PC-3 (cell line): Measurements from ENCODE around the gene ABCC11. TPM values are rescaled to one million over a fixed set of nuclear protein-coding genes. Genes with fewer than 3 reads are reported as not detected.

Experiments used
- ATAC-seq: fragments of 200-7000 bp; cut with Tn5 transposase; 2 replicates; pipeline ENCODE4 v1.9.1; 2020; ENCODE audit warnings: mild to moderate bottlenecking, moderate library complexity
- BruUV-seq: library from RNA; stranded (reverse); fragments of 400-500 nt; replicated peaks from 2 replicates; lab custom pipeline; 2021; lab: Mats Ljungman, UMichigan
- CTCF ChIA-PET: fragments of 300-600 bp; sonication (Branson Sonifier 250); formaldehyde crosslinking; loops from one replicate; lab custom pipeline; 2022; ENCODE audit warnings: antibody characterized with exemption; lab: Charles Lee
- POLR2A ChIA-PET: fragments of 300-600 bp; sonication (Branson Sonifier 250); formaldehyde crosslinking; loops from one replicate; lab custom pipeline; 2022; ENCODE audit warnings: antibody characterized with exemption; ENCODE audit not compliant: unreplicated experiment; lab: Charles Lee
- DNase-seq: peaks from one replicate; pipeline ENCODE4 v3.0.0-alpha.2; 2015
- H2AFZ ChIP-seq: fragments of 300-600 bp; sonication (generic); 2 replicates; pipeline ENCODE4 v1.6.0; 2016; ENCODE audit warnings: antibody characterized with exemption, low read length
- H3F3A ChIP-seq: fragments of 300-600 bp; sonication (generic); one replicate; pipeline ENCODE4 v1.6.0; 2017; ENCODE audit warnings: antibody characterized with exemption, low read length, control low read depth, mild to moderate bottlenecking; ENCODE audit not compliant: unreplicated experiment
- H3K27ac ChIP-seq: fragments of 300-600 bp; sonication (generic); 2 replicates; pipeline ENCODE4 v1.5.1; 2016; ENCODE audit warnings: mild to moderate bottlenecking, low read length
- H3K27me3 ChIP-seq: fragments of 300-600 bp; sonication (generic); 2 replicates; pipeline ENCODE4 v1.6.1; 2016; ENCODE audit warnings: low read length, mixed read lengths
- H3K36me3 ChIP-seq: fragments of 300-600 bp; sonication (generic); 2 replicates; pipeline ENCODE4 v1.6.1; 2016; ENCODE audit warnings: low read depth, mixed run types, low read length, mixed read lengths
- H3K4me1 ChIP-seq: fragments of 300-600 bp; sonication (generic); 2 replicates; pipeline ENCODE4 v1.5.1; 2016; ENCODE audit warnings: low read length; ENCODE audit not compliant: insufficient read depth
- H3K4me2 ChIP-seq: fragments of 300-600 bp; sonication (generic); 2 replicates; pipeline ENCODE4 v1.6.0; 2016; ENCODE audit warnings: low read length
- H3K4me3 ChIP-seq: fragments of 300-600 bp; sonication (generic); 2 replicates; pipeline ENCODE4 v1.5.1; 2016; ENCODE audit warnings: mild to moderate bottlenecking, low read length, mixed read lengths
- H3K79me2 ChIP-seq: fragments of 300-600 bp; sonication (generic); 2 replicates; pipeline ENCODE4 v1.6.1; 2017; ENCODE audit warnings: low read length, mixed read lengths
- H3K9ac ChIP-seq: fragments of 300-600 bp; sonication (generic); 2 replicates; pipeline ENCODE4 v1.6.0; 2016; ENCODE audit warnings: mild to moderate bottlenecking, low read length
- H3K9me2 ChIP-seq: fragments of 300-600 bp; sonication (generic); replicated peaks from 2 replicates; pipeline ENCODE4 v1.6.1; 2016; ENCODE audit warnings: mixed run types, low read length, mixed read lengths
- H3K9me3 ChIP-seq: fragments of 300-600 bp; sonication (generic); 2 replicates; pipeline ENCODE4 v1.6.1; 2016; ENCODE audit warnings: low read length, mixed read lengths
- H4K20me1 ChIP-seq: fragments of 300-600 bp; sonication (generic); 2 replicates; pipeline ENCODE4 v1.6.1; 2016; ENCODE audit warnings: low read length, mixed read lengths
- CTCF ChIP-seq: fragments of 300-600 bp; sonication (generic); conservative IDR thresholded peaks from 2 replicates; pipeline ENCODE4 v1.5.1; 2017; ENCODE audit warnings: antibody characterized with exemption, low read depth, mild to moderate bottlenecking, low read length
- EZH2 ChIP-seq: fragments of 300-600 bp; sonication (generic); IDR thresholded peaks from one replicate; pipeline ENCODE4 v1.6.1; 2017; ENCODE audit warnings: antibody characterized with exemption, mild to moderate bottlenecking, low read length; ENCODE audit not compliant: unreplicated experiment
- EZH2phosphoT487 ChIP-seq: fragments of 300-600 bp; sonication (generic); IDR thresholded peaks from 2 replicates; pipeline ENCODE4 v1.6.1; 2018; ENCODE audit warnings: mild to moderate bottlenecking, antibody characterized with exemption, low read length, borderline replicate concordance
- intact Hi-C: fragments of 100-400 bp; cut with micrococcal nuclease; formaldehyde crosslinking; loops from 2 replicates; pipeline ENCODE4 v1.9.0; 2023
- total RNA-seq: library from RNA; depleted of rRNA; stranded (reverse); fragments of >200 nt; gene quantifications from 2 replicates; pipeline ENCODE4 v1.2.3, GENCODE V29; 2014

ABCC11 gene
- total RNA-seq, 1 experiment from 2014 or later: 0.26 TPM

GRCh38 chr16:48215738-48216137 is 31.6 kb downstream of the ABCC11 start:
- H3K27me3 ChIP-seq: no peaks in the 10 kb centered on the region
- H2AFZ ChIP-seq: no peak overlapping the region
- no TSS peak for BruUV-seq
- DNase-seq (no peak), ATAC-seq (no peak)
- no peaks in the 10 kb centered on the region for H3K9me2 ChIP-seq
- H3K4me1 ChIP-seq: no peaks in the 10 kb centered on the region
- no peaks in the 10 kb centered on the region for H3K9me3 ChIP-seq
- no peak overlapping the region for H3K4me3 ChIP-seq
- intact Hi-C loops: no loop called here
- no peaks in the 10 kb centered on the region for H4K20me1 ChIP-seq
- no peak overlapping the region for H3K4me2 ChIP-seq
- H3K9ac ChIP-seq: no peak overlapping the region
- no peaks in the 10 kb centered on the region for H3K79me2 ChIP-seq
- no peak overlapping the region for H3K27ac ChIP-seq
- H3K36me3 ChIP-seq: no peaks in the 10 kb centered on the region
- no peaks in the 10 kb centered on the region for H3F3A ChIP-seq
- POLR2A ChIA-PET: no interaction called here
- TF ChIP-seq EZH2phosphoT487 (no peak), EZH2 (no peak), CTCF (no peak)
- CTCF ChIA-PET: no interaction called here

GRCh38 chr16:48212033-48212432 is 35.3 kb downstream of the ABCC11 start:
- POLR2A ChIA-PET: no interaction called here
- intact Hi-C loops: no loop called here
- H4K20me1 ChIP-seq: no peaks in the 10 kb centered on the region
- no peaks in the 10 kb centered on the region for H3K36me3 ChIP-seq
- no peaks in the 10 kb centered on the region for H3K9me2 ChIP-seq
- H3K4me1 ChIP-seq: no peaks in the 10 kb centered on the region
- no peak for DNase-seq
- no peaks in the 10 kb centered on the region for H3K27me3 ChIP-seq
- H3K9ac ChIP-seq: no peak overlapping the region
- ATAC-seq: no peak
- no peaks in the 10 kb centered on the region for H3K79me2 ChIP-seq
- no peak overlapping the region for H3K4me2 ChIP-seq
- no peaks in the 10 kb centered on the region for H3F3A ChIP-seq
- no peak overlapping the region for H3K4me3 ChIP-seq
- CTCF ChIA-PET: no interaction called here
- no TSS peak for BruUV-seq
- no peak for TF ChIP-seq CTCF
- TF ChIP-seq EZH2phosphoT487: no peak
- no peak for TF ChIP-seq EZH2
- no peak overlapping the region for H3K27ac ChIP-seq
- H2AFZ ChIP-seq: no peak overlapping the region
- no peaks in the 10 kb centered on the region for H3K9me3 ChIP-seq

- ATAC-seq: no peak
- Histone ChIP-seq H3K27ac (no peak overlapping the region), H3K36me3 (no peaks in the 10 kb centered on the region), H3K4me1 (no peaks in the 10 kb centered on the region), H3F3A (no peaks in the 10 kb centered on the region), H3K9me2 (no peaks in the 10 kb centered on the region), H3K79me2 (no peaks in the 10 kb centered on the region), H2AFZ (no peak overlapping the region), H3K27me3 (no peaks in the 10 kb centered on the region), H3K9ac (no peak overlapping the region), H3K4me3 (no peak overlapping the region), H3K4me2 (no peak overlapping the region), H3K9me3 (no peaks in the 10 kb centered on the region), H4K20me1 (no peaks in the 10 kb centered on the region)
- ChIA-PET CTCF (no interaction called here), POLR2A (no interaction called here)
- BruUV-seq: no TSS peak
- TF ChIP-seq EZH2 (no peak), CTCF (no peak), EZH2phosphoT487 (no peak)
- DNase-seq: no peak
- intact Hi-C loops: no loop called here
These were observed 36.6 kb downstream of the ABCC11 start for GRCh38 chr16:48210747-48211146.
